VCaP (cell line): Measurements from ENCODE around the gene MEN1.

Experiments
- H3K27ac ChIP-seq: fragments of 450-650 bp; 2 replicates; pipeline ENCODE4 v1.5.1; 2017
- CTCF ChIP-seq: fragments of 450-650 bp; conservative IDR thresholded peaks from 2 replicates; pipeline ENCODE4 v1.5.1; 2017; ENCODE audit warnings: mild to moderate bottlenecking, moderate library complexity

MEN1 gene

DNA sequence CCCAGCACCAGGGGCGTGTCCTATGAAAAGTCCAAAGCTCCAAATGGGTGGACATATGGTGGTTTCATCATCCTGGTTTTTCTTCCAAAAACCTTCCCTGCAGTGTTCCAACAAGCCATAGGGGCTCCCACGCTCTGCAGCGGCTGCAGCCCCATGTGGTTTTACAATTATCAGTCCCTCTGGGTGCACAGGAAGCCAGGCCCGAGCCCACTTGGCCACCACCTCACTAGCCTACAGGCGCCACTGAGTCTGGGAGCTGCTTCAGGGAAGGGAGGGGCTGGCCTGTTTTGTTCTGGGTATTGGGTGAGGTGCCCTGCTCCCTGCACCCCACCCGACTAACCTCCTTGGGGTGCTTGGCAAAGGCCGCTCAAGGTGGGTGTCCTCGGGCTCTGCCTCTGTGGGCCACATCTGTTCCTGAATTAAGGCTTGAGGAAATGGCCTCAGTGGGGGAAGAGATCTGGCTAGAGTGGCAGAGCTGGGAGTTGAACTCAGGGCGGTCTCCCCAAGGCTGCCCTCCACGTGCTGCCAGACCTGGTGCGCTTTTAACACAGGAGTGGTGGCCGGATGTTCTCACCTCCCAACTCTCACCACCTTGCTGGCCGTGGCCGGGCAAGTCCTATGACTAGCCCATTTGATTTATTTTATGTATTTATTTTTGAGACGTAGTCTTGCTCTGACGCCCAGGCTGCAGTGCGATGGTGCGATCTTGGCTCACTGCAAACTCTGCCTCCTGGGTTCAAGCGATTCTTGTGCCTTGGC, 39.4 kb upstream of the MEN1 start:
- H3K27ac ChIP-seq = peak overlapping the region; percentile 7; the same call in 1 of the 2 replicates
- TF ChIP-seq CTCF = no peak

- TF ChIP-seq CTCF = 0 out of 2 replicates have a peak, but pooled peaks have one; percentile 8
- H3K27ac ChIP-seq = peak overlapping the region; percentile 7; the same call in 1 of the 2 replicates
These were observed 38.7 kb upstream of the MEN1 start for GRCh38 chr11:64848826-64849597.

DNA sequence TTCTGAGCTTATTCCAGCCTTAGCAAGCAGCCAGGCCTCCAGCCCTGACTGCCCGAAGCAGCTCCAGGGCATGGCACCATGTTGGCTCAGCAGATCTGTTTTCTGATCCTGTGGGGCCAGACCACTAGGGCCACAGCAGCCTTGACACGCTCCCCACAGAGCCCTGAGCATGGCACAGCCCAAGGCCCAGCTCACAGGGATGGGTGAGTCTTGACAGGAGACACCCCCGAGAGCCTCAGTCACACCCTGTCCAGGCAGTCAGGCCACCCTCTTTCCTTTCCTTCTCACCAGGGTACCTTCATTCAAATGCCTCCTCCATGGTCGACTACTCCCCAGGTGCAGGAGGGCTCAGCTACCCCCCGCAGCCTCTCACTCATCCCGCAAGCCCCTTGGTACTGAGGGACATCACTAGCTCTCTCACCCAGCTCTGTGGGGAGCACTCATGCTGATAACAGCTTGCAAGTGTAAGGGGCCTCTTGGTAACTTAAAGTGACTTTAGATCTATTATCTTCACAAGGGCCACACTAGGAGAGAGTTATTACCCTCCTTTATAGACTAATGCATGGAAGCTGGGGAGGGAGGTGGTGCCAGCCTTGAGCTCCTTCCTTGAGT, 38.0 kb upstream of the MEN1 start:
- peak overlapping the region; percentile 88; the same call in 1 of the 2 replicates for H3K27ac ChIP-seq
- TF ChIP-seq CTCF = no peak

DNA sequence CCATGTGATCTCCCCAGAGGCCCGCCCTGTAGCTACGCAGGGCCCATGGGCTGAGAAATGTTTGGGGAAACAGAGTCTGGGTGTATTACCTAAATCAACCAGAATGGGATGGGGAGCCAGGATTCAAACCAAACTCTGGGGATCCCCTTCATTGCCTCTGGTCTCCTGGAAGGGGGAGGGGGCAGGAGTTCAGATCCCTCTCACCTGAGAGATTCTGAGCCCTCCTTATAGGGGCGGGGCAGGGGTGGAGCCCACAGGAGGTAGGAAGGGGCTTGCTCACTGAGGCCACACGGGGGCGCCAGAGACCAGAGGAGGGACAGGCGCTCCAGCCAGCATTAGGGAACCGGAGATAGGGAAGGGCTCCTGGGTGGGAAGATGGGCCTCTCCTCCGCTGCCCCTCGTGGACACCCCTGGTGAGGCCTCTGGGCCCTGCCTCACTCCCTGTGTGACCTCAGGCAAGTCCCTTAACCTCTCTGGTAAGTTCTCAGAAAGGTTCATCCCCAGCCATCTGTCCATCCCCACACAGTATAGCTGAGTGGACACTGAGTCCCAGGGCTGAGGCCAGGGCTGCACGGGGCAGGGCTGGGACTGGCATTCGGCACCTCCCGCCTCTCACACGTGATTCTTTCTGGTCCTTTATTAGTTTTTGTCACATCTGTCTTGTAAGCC, 36.8 kb upstream of the MEN1 start:
- peak; percentile 100 for TF ChIP-seq CTCF
- H3K27ac ChIP-seq = peak overlapping the region; percentile 88

- peak overlapping the region; percentile 88 for H3K27ac ChIP-seq
These were observed 35.4 kb upstream of the MEN1 start for GRCh38 chr11:64845776-64846129.

DNA sequence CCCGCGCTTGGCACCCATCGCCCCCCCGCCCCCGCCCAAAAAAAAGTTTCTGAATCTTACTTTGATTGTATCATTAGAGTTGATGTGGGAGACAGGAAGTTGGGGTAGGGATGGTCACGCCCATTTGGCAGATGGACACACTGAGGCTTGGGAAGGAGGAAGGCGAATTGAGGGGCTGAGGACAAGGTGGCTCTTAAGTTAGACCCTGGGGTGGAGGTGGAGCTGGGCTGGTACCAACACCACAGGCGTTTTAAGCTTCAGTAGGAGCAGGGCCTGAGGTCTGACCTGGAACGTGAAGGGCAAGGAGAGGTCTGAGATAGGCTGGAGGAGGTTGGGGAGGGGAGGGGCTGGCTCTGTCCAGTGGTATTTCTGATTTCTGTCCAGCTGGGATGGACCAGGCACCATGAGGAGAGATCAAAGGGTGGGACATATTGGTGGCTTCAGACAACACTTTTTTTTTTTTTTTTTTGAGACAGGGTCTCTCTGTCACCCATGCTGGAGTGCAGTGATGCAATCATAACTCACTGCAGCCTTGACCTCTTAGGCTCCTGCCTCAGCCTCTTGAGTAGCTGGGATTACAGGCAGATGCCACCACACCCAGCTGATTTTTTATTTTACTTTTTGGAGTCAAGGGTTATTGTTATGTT, 34.9 kb upstream of the MEN1 start:
- H3K27ac ChIP-seq = peak overlapping the region; percentile 88

More for the DNA sequence above, 34.9 kb upstream of the MEN1 start:
- no peak for TF ChIP-seq CTCF
